Liver (tissue), 9 donors: ENCODE results near the gene LRRC23. TPM values are rescaled to one million over a fixed set of nuclear protein-coding genes. Genes with fewer than 3 reads are reported as not detected.

Experiments
- DNase-seq: peaks from one replicate; pipeline ENCODE4 v3.0.0-alpha.2; 2017; ENCODE audit warnings: low spot score
- H3K27ac ChIP-seq, 2 donors: one replicate each; pipeline ENCODE4 v1.7.0; 2013; ENCODE audit warnings: inconsistent platforms in 2 of 2, low read length in 2 of 2, control low read depth in 1 of 2, low read depth in 1 of 2, mild to moderate bottlenecking in 1 of 2
- H3K27me3 ChIP-seq, 4 donors: one replicate each; pipeline versions ENCODE4 v1.6.1 to v1.7.0; 2013; ENCODE audit warnings: low read length in 3 of 4, inconsistent platforms in 1 of 4, mild to moderate bottlenecking in 1 of 4, moderate library complexity in 1 of 4; ENCODE audit not compliant: control insufficient read depth in 4 of 4, insufficient read depth in 4 of 4
- H3K36me3 ChIP-seq, 4 donors: one replicate each; pipeline versions ENCODE4 v1.6.1 to v1.7.0; 2013; ENCODE audit warnings: low read length in 3 of 4, mild to moderate bottlenecking in 3 of 4, low read depth in 1 of 4, moderate library complexity in 1 of 4; ENCODE audit not compliant: control insufficient read depth in 4 of 4, insufficient read depth in 3 of 4
- H3K4me1 ChIP-seq, 4 donors: one replicate each; pipeline versions ENCODE4 v1.6.1 to v1.7.0; 2013; ENCODE audit warnings: low read length in 3 of 4, mild to moderate bottlenecking in 3 of 4, moderate library complexity in 1 of 4; ENCODE audit not compliant: control insufficient read depth in 4 of 4, insufficient read depth in 4 of 4
- H3K4me3 ChIP-seq, 3 donors: one replicate each; pipeline versions ENCODE4 v1.6.1 to v1.7.0; 2013; ENCODE audit warnings: low read length in 3 of 3, control low read depth in 1 of 3, low read depth in 1 of 3, mild to moderate bottlenecking in 1 of 3
- H3K9ac ChIP-seq, 2 donors: one replicate each; pipeline ENCODE4 v1.7.0; 2013; ENCODE audit warnings: low read length in 2 of 2, mild to moderate bottlenecking in 2 of 2, moderate library complexity in 2 of 2, control low read depth in 1 of 2, low read depth in 1 of 2
- H3K9me3 ChIP-seq, 4 donors: one replicate each; pipeline versions ENCODE4 v1.6.1 to v1.7.0; 2013; ENCODE audit warnings: low read length in 3 of 4; ENCODE audit not compliant: control insufficient read depth in 4 of 4
- ATF3 ChIP-seq: IDR thresholded peaks from 2 replicates; pipeline ENCODE4 v1.6.1; 2016; ENCODE audit warnings: antibody characterized with exemption
- CTCF ChIP-seq: fragments of 150-350 bp; IDR thresholded peaks from 2 replicates; pipeline ENCODE4 v1.5.1; 2017; ENCODE audit warnings: improper control_type of control experiment, low read depth, low read length; ENCODE audit not compliant: missing input control
- EGR1 ChIP-seq, 2 donors: IDR thresholded peaks; 2 replicates each; pipeline ENCODE4 v1.6.1; 2016 to 2018; ENCODE audit warnings: antibody characterized with exemption in 2 of 2, low read depth in 2 of 2
- FOXA1 ChIP-seq: IDR thresholded peaks from 2 replicates; pipeline ENCODE4 v1.6.1; 2016; ENCODE audit warnings: antibody characterized with exemption
- HNF4G ChIP-seq: IDR thresholded peaks from 2 replicates; pipeline ENCODE4 v1.6.1; 2016; ENCODE audit warnings: antibody characterized with exemption
- MAX ChIP-seq: IDR thresholded peaks from 2 replicates; pipeline ENCODE4 v1.6.1; 2016; ENCODE audit warnings: antibody characterized with exemption
- RAD21 ChIP-seq, 2 donors: IDR thresholded peaks; 2 replicates each; pipeline ENCODE4 v1.6.1; 2016; ENCODE audit warnings: antibody characterized with exemption in 2 of 2, mild to moderate bottlenecking in 2 of 2
- RXRA ChIP-seq, 2 donors: IDR thresholded peaks; 2 replicates each; pipeline ENCODE4 v1.6.1; 2017 to 2018; ENCODE audit warnings: antibody characterized with exemption in 2 of 2, mild to moderate bottlenecking in 1 of 2
- SP1 ChIP-seq: IDR thresholded peaks from 2 replicates; pipeline ENCODE4 v1.6.1; 2018; ENCODE audit warnings: antibody characterized with exemption, mild to moderate bottlenecking
- TAF1 ChIP-seq: conservative IDR thresholded peaks from 2 replicates; pipeline ENCODE4 v1.6.1; 2016; ENCODE audit warnings: antibody characterized with exemption, mild to moderate bottlenecking
- YY1 ChIP-seq: IDR thresholded peaks from 2 replicates; pipeline ENCODE4 v1.6.1; 2016; ENCODE audit warnings: antibody characterized with exemption, mild to moderate bottlenecking
- WGBS: extraction: QIAGEN DNeasy Blood & Tissue Kit; methylation state at CpG from one replicate; pipeline ENCODE4 v1.1.7; 2013; 5-methylcytosine and 5-hydroxymethylcytosine counted together
- polyA plus RNA-seq, 2 donors: library from polyadenylated mRNA; stranded (reverse) in 1 of 2; unstranded in 1 of 2; fragments of 200-250 nt in 1 of 2; fragments of >200 nt in 1 of 2; fragmentation: Nextera tagmentation in 1 of 2; extraction: Ambion mirVana in 1 of 2; gene quantifications; one replicate each; pipeline versions ENCODE4 v1.2.1 to v1.2.3, GENCODE V29; 2013 to 2015
- total RNA-seq, 2 donors: library from RNA; depleted of rRNA; stranded (reverse); fragments of >200 nt; gene quantifications; one replicate each; pipeline ENCODE4 v1.2.3, GENCODE V29; 2014
- TF ChIP-seq, protein P1 (sequence below): IDR thresholded peaks from 2 replicates; pipeline ENCODE4 v1.6.1; 2016; ENCODE audit warnings: antibody characterized with exemption, mild to moderate bottlenecking
- donor health status: healthy.
- donor health status: healthy.
- donor health status: healthy.
- donor health status: healthy.
- donor health status: healthy.

The LRRC23 gene
- total and polyA plus RNA-seq, 4 donors: 0.92 to 3.6 (median 2.1) TPM

DNA sequence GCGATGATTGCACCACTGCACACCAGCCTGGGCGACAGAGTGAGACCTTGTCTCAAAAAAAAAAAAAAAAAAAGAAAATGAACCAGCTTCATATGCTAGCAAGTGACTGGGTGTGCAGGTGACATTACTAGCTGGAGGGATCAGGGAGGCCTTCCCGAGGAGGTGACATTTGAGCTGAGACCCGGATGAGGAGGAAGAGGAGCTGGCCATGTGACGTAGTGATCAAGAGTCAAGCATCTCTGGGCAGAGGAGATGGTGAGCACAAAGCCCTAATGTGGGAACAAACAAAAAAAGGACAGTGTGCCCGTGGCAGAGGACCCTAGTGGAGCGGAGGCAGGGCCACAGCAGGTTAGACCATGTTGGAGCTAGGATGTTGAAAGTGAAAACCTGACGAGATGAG, 43.0 kb downstream of the LRRC23 start:
- no peak overlapping the region for H3K9ac ChIP-seq

DNA sequence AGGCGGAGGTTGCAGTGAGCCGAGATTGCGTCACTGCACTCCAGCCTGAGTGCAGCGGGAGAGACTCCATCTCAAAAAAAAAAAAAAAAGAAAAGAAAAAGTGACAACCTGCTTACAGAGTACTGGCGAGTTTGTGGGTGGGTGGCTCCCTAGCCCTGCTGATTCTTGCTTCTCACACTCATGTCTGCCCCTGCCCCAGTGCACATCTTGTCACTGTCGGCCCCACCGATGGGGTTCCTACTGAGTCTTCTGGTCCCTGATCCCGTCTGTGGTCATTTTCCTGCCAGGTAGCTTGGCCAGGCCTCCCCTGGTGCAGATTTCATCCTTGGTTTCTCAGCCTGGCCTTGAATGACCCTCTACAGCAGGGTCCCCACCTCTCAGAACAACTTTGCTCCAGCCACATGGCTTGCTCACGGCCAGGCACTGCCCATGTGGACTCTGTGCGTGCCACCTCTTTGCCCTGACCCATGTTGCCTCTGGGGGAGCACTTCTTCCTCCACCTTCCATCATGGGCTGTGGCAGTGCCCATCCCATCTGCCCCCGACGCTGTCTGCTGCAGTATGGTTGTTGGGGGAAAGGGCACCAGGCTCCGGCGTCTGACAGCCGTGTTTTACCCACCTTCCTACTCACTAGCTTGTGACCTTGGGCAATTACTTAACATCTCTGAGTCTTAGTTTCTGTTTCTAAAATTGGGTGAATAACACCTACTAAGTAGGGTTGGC, 44.4 kb downstream of the LRRC23 start:
- peak overlapping the region; percentile 48 to 49 for H3K27ac ChIP-seq
- H3K4me1 ChIP-seq: peaks cover 6 to 30% (median 24%) of the 10 kb centered on the region in 4 donors
- H3K4me3 ChIP-seq: no peak overlapping the region
- 83% methylated on average over 15 of the region's 15 CpGs for whole genome bisulfite sequencing
- no peak overlapping the region for H3K9ac ChIP-seq
- H3K27me3 ChIP-seq: no peaks in the 10 kb centered on the region
- no peak for TF ChIP-seq HNF4G
- no peak for TF ChIP-seq FOXA1
- TF ChIP-seq TAF1: no peak
- no peak for TF ChIP-seq MAX
- no peak for TF ChIP-seq RXRA (IDR thresholded peaks at IDR 0.05)
- no peak for TF ChIP-seq EGR1 (IDR thresholded peaks at IDR 0.05; ENCODE audit: low read depth in 2 of 2)
- TF ChIP-seq YY1: no peak
- no peaks in the 10 kb centered on the region for H3K9me3 ChIP-seq
- no peak for DNase-seq
- H3K36me3 ChIP-seq: no peaks in the 10 kb centered on the region

More for the DNA sequence above, 43.0 kb downstream of the LRRC23 start:
- Histone ChIP-seq H3K27ac (no peak overlapping the region), H3K4me3 (no peak overlapping the region), H3K4me1 (peaks cover 9 to 38% (median 27%) of the 10 kb centered on the region in 4 donors), H3K27me3 (no peaks in the 10 kb centered on the region), H3K9me3 (no peaks in the 10 kb centered on the region), H3K36me3 (no peaks in the 10 kb centered on the region)
- 87% methylated on average over 8 of the region's 8 CpGs for WGBS
- TF ChIP-seq RAD21 (IDR thresholded peaks at IDR 0.05): no peak
- no peak for TF ChIP-seq YY1
- TF ChIP-seq SP1: no peak
- no peak for DNase-seq

DNA sequence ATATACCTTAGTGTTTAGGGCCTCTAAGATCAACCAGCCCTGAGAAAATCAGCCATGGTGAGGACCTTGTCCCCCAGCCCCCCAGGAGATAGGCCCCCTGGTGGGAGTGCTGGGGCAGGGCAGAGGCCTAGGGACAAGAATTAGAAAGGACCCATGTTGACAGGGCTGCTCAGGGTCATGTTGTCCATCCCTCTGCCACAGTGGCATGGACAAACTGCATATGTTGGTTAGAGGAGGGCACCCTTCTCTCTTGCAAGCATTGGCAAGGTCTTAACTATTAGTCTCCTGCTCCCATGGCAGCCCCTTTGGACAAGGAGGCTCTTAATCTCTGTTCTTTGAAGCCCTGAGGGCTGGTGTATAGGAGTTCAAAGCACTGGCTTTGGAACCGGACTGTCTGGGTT, 45.8 kb downstream of the LRRC23 start:
- TF ChIP-seq FOXA1 (no peak), CTCF (no peak), HNF4G (no peak), TAF1 (no peak), SP1 (no peak), EGR1 (IDR thresholded peaks at IDR 0.05; ENCODE audit: low read depth in 2 of 2) (no peak), MAX (no peak), ATF3 (no peak)
- TF ChIP-seq, protein P1, sequence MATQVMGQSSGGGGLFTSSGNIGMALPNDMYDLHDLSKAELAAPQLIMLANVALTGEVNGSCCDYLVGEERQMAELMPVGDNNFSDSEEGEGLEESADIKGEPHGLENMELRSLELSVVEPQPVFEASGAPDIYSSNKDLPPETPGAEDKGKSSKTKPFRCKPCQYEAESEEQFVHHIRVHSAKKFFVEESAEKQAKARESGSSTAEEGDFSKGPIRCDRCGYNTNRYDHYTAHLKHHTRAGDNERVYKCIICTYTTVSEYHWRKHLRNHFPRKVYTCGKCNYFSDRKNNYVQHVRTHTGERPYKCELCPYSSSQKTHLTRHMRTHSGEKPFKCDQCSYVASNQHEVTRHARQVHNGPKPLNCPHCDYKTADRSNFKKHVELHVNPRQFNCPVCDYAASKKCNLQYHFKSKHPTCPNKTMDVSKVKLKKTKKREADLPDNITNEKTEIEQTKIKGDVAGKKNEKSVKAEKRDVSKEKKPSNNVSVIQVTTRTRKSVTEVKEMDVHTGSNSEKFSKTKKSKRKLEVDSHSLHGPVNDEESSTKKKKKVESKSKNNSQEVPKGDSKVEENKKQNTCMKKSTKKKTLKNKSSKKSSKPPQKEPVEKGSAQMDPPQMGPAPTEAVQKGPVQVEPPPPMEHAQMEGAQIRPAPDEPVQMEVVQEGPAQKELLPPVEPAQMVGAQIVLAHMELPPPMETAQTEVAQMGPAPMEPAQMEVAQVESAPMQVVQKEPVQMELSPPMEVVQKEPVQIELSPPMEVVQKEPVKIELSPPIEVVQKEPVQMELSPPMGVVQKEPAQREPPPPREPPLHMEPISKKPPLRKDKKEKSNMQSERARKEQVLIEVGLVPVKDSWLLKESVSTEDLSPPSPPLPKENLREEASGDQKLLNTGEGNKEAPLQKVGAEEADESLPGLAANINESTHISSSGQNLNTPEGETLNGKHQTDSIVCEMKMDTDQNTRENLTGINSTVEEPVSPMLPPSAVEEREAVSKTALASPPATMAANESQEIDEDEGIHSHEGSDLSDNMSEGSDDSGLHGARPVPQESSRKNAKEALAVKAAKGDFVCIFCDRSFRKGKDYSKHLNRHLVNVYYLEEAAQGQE: no peak
- 79% methylated on average over 1 of the region's 1 CpG for WGBS
- Histone ChIP-seq H3K4me3 (no peak overlapping the region), H3K36me3 (no peaks in the 10 kb centered on the region), H3K9ac (no peak overlapping the region), H3K9me3 (no peaks in the 10 kb centered on the region), H3K27me3 (no peaks in the 10 kb centered on the region), H3K4me1 (peaks cover 4 to 18% (median 15%) of the 10 kb centered on the region in 4 donors), H3K27ac (peak overlapping the region in 1 of 2 donors; percentile 64)
- DNase-seq: no peak
